Activated naive CD8-positive, alpha-beta T cell treated with anti-CD3 and anti-CD28 coated beads for 36 hours (primary cell): ENCODE data around the gene CAPN6. TPM values are rescaled to one million over a fixed set of nuclear protein-coding genes. Genes with fewer than 3 reads are reported as not detected.

Experiments used
- DNase-seq: peaks from one replicate; pipeline ENCODE4 v3.0.0; 2021
- H3K27ac Mint-ChIP-seq: one replicate; pipeline ENCODE4 v1.8.0; 2022; ENCODE audit warnings: mild to moderate bottlenecking, moderate library complexity, mixed read lengths
- H3K27me3 Mint-ChIP-seq: one replicate; pipeline ENCODE4 v1.8.0; 2022; ENCODE audit warnings: mild to moderate bottlenecking, mixed read lengths
- H3K36me3 Mint-ChIP-seq: one replicate; pipeline ENCODE4 v1.8.0; 2021; ENCODE audit warnings: mild to moderate bottlenecking, mixed read lengths
- H3K4me1 Mint-ChIP-seq: one replicate; pipeline ENCODE4 v1.8.0; 2021; ENCODE audit warnings: mixed read lengths
- H3K4me3 Mint-ChIP-seq: one replicate; pipeline ENCODE4 v1.8.0; 2022; ENCODE audit warnings: mild to moderate bottlenecking, moderate library complexity, mixed read lengths
- H3K9me3 Mint-ChIP-seq: one replicate; pipeline ENCODE4 v1.8.0; 2022; ENCODE audit warnings: mixed read lengths
- total RNA-seq, 2 experiments: library from RNA; stranded (reverse); gene quantifications; one replicate each; pipeline ENCODE4 v1.2.3, GENCODE V29; 2021

CAPN6 gene
- total RNA-seq = not detected

GRCh38 chrX:111270339-111270738 is at the start of gene CAPN6:
CAPN6 (minus strand) TSS chrX:111270483; CDS start chrX:111263936, 6,547 bp downstream.
- Mint-ChIP-seq H3K27ac (no peak within 1 kb of the TSS), H3K4me3 (no peak within 1 kb of the TSS), H3K27me3 (peaks cover 3% of the 10 kb centered on the region), H3K9me3 (no peaks in the 10 kb centered on the region), H3K4me1 (no peaks in the 10 kb centered on the region), H3K36me3 (no peaks in the 10 kb centered on the region)
- DNase-seq = no peak

GRCh38 chrX:111319451-111319850 is 49.2 kb upstream of the CAPN6 start:
- H3K9me3 Mint-ChIP-seq = peaks cover 1% of the 10 kb centered on the region
- no peaks in the 10 kb centered on the region for H3K36me3 Mint-ChIP-seq
- H3K4me1 Mint-ChIP-seq = no peaks in the 10 kb centered on the region
- no peaks in the 10 kb centered on the region for H3K27me3 Mint-ChIP-seq
- no peak overlapping the region for H3K27ac Mint-ChIP-seq
- DNase-seq = no peak
- no peak overlapping the region for H3K4me3 Mint-ChIP-seq

- no peaks in the 10 kb centered on the region for H3K27me3 Mint-ChIP-seq
- peaks cover 1% of the 10 kb centered on the region for H3K9me3 Mint-ChIP-seq
- no peak overlapping the region for H3K27ac Mint-ChIP-seq
- no peak for DNase-seq
- H3K4me1 Mint-ChIP-seq = no peaks in the 10 kb centered on the region
- H3K36me3 Mint-ChIP-seq = no peaks in the 10 kb centered on the region
- no peak overlapping the region for H3K4me3 Mint-ChIP-seq
These were observed 48.6 kb upstream of the CAPN6 start for GRCh38 chrX:111318901-111319300.

GRCh38 chrX:111309083-111309482 is 38.8 kb upstream of the CAPN6 start:
- no peaks in the 10 kb centered on the region for H3K36me3 Mint-ChIP-seq
- no peak overlapping the region for H3K4me3 Mint-ChIP-seq
- no peaks in the 10 kb centered on the region for H3K4me1 Mint-ChIP-seq
- H3K27ac Mint-ChIP-seq = no peak overlapping the region
- DNase-seq = no peak
- H3K9me3 Mint-ChIP-seq = no peaks in the 10 kb centered on the region
- no peaks in the 10 kb centered on the region for H3K27me3 Mint-ChIP-seq

- Mint-ChIP-seq H3K36me3 (no peaks in the 10 kb centered on the region), H3K27me3 (no peaks in the 10 kb centered on the region), H3K4me3 (no peak overlapping the region), H3K9me3 (no peaks in the 10 kb centered on the region), H3K4me1 (no peaks in the 10 kb centered on the region), H3K27ac (no peak overlapping the region)
- no peak for DNase-seq
These were observed 37.8 kb upstream of the CAPN6 start for GRCh38 chrX:111308039-111308438.

GRCh38 chrX:111302284-111302683 is 32.0 kb upstream of the CAPN6 start:
- no peak overlapping the region for H3K4me3 Mint-ChIP-seq
- no peaks in the 10 kb centered on the region for H3K4me1 Mint-ChIP-seq
- H3K27ac Mint-ChIP-seq = no peak overlapping the region
- H3K27me3 Mint-ChIP-seq = no peaks in the 10 kb centered on the region
- DNase-seq = no peak
- H3K36me3 Mint-ChIP-seq = no peaks in the 10 kb centered on the region
- no peaks in the 10 kb centered on the region for H3K9me3 Mint-ChIP-seq

- Mint-ChIP-seq H3K36me3 (no peaks in the 10 kb centered on the region), H3K4me1 (no peaks in the 10 kb centered on the region), H3K9me3 (no peaks in the 10 kb centered on the region), H3K4me3 (no peak overlapping the region), H3K27me3 (no peaks in the 10 kb centered on the region), H3K27ac (no peak overlapping the region)
- no peak for DNase-seq
These were observed 18.6 kb upstream of the CAPN6 start for GRCh38 chrX:111288841-111289240.

GRCh38 chrX:111284631-111285293 is 14.5 kb upstream of the CAPN6 start:
- H3K27me3 Mint-ChIP-seq = no peaks in the 10 kb centered on the region
- no peak for DNase-seq
- no peaks in the 10 kb centered on the region for H3K4me1 Mint-ChIP-seq
- no peak overlapping the region for H3K4me3 Mint-ChIP-seq
- H3K36me3 Mint-ChIP-seq = no peaks in the 10 kb centered on the region
- no peaks in the 10 kb centered on the region for H3K9me3 Mint-ChIP-seq
- no peak overlapping the region for H3K27ac Mint-ChIP-seq

GRCh38 chrX:111283446-111283845 is 13.2 kb upstream of the CAPN6 start:
- DNase-seq = no peak
- Mint-ChIP-seq H3K36me3 (no peaks in the 10 kb centered on the region), H3K4me1 (no peaks in the 10 kb centered on the region), H3K9me3 (no peaks in the 10 kb centered on the region), H3K27me3 (no peaks in the 10 kb centered on the region), H3K27ac (no peak overlapping the region), H3K4me3 (no peak overlapping the region)

- Mint-ChIP-seq H3K36me3 (no peaks in the 10 kb centered on the region), H3K27ac (no peak overlapping the region), H3K4me3 (no peak overlapping the region), H3K9me3 (no peaks in the 10 kb centered on the region), H3K27me3 (no peaks in the 10 kb centered on the region), H3K4me1 (no peaks in the 10 kb centered on the region)
- DNase-seq = no peak
These were observed 12.7 kb upstream of the CAPN6 start for GRCh38 chrX:111282991-111283390.

- Mint-ChIP-seq H3K27me3 (no peaks in the 10 kb centered on the region), H3K4me1 (no peaks in the 10 kb centered on the region), H3K4me3 (no peak overlapping the region), H3K9me3 (no peaks in the 10 kb centered on the region), H3K36me3 (no peaks in the 10 kb centered on the region), H3K27ac (no peak overlapping the region)
- no peak for DNase-seq
These were observed 11.9 kb upstream of the CAPN6 start for GRCh38 chrX:111282139-111282538.

- H3K27ac Mint-ChIP-seq = no peak overlapping the region
- H3K9me3 Mint-ChIP-seq = no peaks in the 10 kb centered on the region
- H3K4me3 Mint-ChIP-seq = no peak overlapping the region
- no peaks in the 10 kb centered on the region for H3K36me3 Mint-ChIP-seq
- no peaks in the 10 kb centered on the region for H3K4me1 Mint-ChIP-seq
- DNase-seq = no peak
- H3K27me3 Mint-ChIP-seq = peaks cover 3% of the 10 kb centered on the region
These were observed 1.8 kb downstream of the CAPN6 start for GRCh38 chrX:111268506-111268905.

GRCh38 chrX:111265486-111265885 is 4.8 kb downstream of the CAPN6 start:
- peaks cover 3% of the 10 kb centered on the region for H3K27me3 Mint-ChIP-seq
- no peak overlapping the region for H3K27ac Mint-ChIP-seq
- H3K9me3 Mint-ChIP-seq = no peaks in the 10 kb centered on the region
- no peak overlapping the region for H3K4me3 Mint-ChIP-seq
- H3K4me1 Mint-ChIP-seq = no peaks in the 10 kb centered on the region
- no peak for DNase-seq
- H3K36me3 Mint-ChIP-seq = no peaks in the 10 kb centered on the region

GRCh38 chrX:111264385-111264784 is 5.9 kb downstream of the CAPN6 start:
- Mint-ChIP-seq H3K27ac (no peak overlapping the region), H3K9me3 (no peaks in the 10 kb centered on the region), H3K4me3 (no peak overlapping the region), H3K4me1 (no peaks in the 10 kb centered on the region), H3K36me3 (no peaks in the 10 kb centered on the region), H3K27me3 (no peaks in the 10 kb centered on the region)
- no peak for DNase-seq

- no peak for DNase-seq
- Mint-ChIP-seq H3K27ac (no peak overlapping the region), H3K9me3 (no peaks in the 10 kb centered on the region), H3K27me3 (no peaks in the 10 kb centered on the region), H3K4me3 (no peak overlapping the region), H3K4me1 (no peaks in the 10 kb centered on the region), H3K36me3 (no peaks in the 10 kb centered on the region)
These were observed 8.2 kb downstream of the CAPN6 start for GRCh38 chrX:111262086-111262485.

- DNase-seq = no peak
- no peaks in the 10 kb centered on the region for H3K36me3 Mint-ChIP-seq
- no peaks in the 10 kb centered on the region for H3K9me3 Mint-ChIP-seq
- no peaks in the 10 kb centered on the region for H3K4me1 Mint-ChIP-seq
- no peaks in the 10 kb centered on the region for H3K27me3 Mint-ChIP-seq
- H3K4me3 Mint-ChIP-seq = no peak overlapping the region
- no peak overlapping the region for H3K27ac Mint-ChIP-seq
These were observed 9.8 kb downstream of the CAPN6 start for GRCh38 chrX:111260451-111260850.
